H1 (cell line): ENCODE data around the gene S100A6. TPM values are rescaled to one million over a fixed set of nuclear protein-coding genes. Genes with fewer than 3 reads are reported as not detected.

Experiments
- MAFK ChIP-seq: IDR thresholded peaks from 2 replicates; pipeline ENCODE4 v1.6.1; 2012; ENCODE audit warnings: low read depth, mild to moderate bottlenecking, improper control_type of control experiment, low read length
- NANOG ChIP-seq: IDR thresholded peaks from 2 replicates; pipeline ENCODE4 v1.6.1; 2011; ENCODE audit warnings: low read length, low read depth, mild to moderate bottlenecking, inconsistent platforms; ENCODE audit not compliant: insufficient read depth, poor library complexity, severe bottlenecking
- polyA plus RNA-seq, 7 experiments: library from polyadenylated mRNA; depleted of rRNA in 3 of 7; stranded (reverse) in 5 of 7; unstranded in 2 of 7; fragments of >200 nt in 5 of 7; fragments of 200-250 nt in 2 of 7; gene quantifications; 1 replicate in 5 of 7; 2 replicates in 1 of 7; 4 replicates in 1 of 7; pipeline versions ENCODE4 v1.2.1 to v1.2.3, GENCODE V29; 2011 to 2013; ENCODE audit warnings: missing spikeins in 2 of 7, mixed read lengths in 2 of 7
- total RNA-seq: library from RNA; stranded (reverse); fragmentation: NEBNext Ultra II Directional; extraction: Animal tissue kit (Norgen Biotek cat#: 25700); gene quantifications from 2 replicates; pipeline ENCODE4 v1.2.1, GENCODE V29; 2021

Gene S100A6
- total and polyA plus RNA-seq, 2 of the 8 experiments (the other 6 are each of a cell fraction or from before 2014, with no cell fraction given): 11.1 to 63.0 TPM

GRCh38 chr1:153519242-153519641 lies 16.5 kb downstream of the S100A6 start (continued):
- no peak for TF ChIP-seq MAFK
- no peak for TF ChIP-seq NANOG
